Measurements from ENCODE around the gene UGT1A7.
"Not testable (repeated sequence)": the region's sequence is repeated elsewhere in the genome, so short reads cannot be mapped to it uniquely, and the experiment has no call there.

UGT1A7 gene

DNA sequence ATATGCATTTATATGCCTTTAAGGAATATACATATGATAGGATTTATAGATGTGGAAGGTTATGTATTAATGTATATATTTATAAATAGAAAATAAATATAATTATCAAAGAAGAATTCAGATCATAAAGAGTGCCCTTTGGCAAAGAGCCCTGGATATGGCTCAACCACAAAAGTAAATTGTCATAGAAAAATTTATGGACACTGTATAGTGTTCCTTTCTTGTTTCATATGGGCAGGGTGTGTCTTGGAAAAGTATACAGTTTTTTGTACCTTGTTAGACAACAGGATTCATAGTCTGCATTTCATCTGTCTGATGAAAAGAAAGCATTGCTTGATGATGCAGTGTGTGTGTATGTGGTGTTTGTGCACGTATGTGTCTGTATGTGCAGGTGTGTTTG, 2.9 kb downstream of the UGT1A7 start:
- no peak for DNase-seq

DNA sequence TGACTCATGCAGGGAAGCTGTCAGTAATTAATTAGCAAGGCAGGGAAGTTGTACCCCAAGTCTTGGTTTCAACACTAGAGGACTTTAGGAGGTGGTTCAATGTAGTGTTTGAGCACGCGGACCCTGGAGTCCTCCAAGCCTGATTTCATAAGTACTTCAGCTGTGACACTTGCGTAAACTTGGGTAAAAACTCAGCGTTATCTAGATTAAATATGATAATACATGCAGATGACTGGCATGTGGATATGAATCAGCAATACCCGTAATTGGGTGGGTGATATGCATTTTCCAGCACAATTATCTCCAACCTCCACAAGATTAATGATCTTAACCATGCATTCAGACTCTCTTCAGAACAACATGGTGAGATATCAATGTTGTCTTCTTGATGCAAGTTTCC, 5.2 kb downstream of the UGT1A7 start:
- DNase-seq = no peak

GRCh38 chr2:233688341-233688740, 6.6 kb downstream of the UGT1A7 start:
- no peak for DNase-seq

- no peak for DNase-seq
Measured at GRCh38 chr2:233689031-233689430, 7.3 kb downstream of the UGT1A7 start.

DNA sequence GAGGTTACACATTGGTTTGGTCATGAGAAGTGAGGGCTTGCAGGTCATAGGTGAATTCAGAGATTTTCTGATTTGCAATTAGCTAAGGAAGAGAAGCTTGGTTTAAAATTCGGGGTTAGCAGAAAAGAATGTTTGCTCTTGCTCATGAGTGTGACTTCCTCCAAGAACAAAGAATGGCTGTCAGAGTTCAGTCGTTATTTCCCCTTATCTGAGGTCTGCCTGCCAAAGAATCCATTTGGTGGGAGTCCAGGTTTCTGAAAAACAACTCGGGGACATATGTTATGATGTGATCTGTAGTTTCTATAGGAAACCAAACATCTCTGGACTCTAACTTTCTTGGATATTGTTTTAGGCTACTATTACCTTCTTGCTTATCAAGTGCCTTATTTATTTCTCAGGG, 7.8 kb downstream of the UGT1A7 start:
- DNase-seq = no peak

DNA sequence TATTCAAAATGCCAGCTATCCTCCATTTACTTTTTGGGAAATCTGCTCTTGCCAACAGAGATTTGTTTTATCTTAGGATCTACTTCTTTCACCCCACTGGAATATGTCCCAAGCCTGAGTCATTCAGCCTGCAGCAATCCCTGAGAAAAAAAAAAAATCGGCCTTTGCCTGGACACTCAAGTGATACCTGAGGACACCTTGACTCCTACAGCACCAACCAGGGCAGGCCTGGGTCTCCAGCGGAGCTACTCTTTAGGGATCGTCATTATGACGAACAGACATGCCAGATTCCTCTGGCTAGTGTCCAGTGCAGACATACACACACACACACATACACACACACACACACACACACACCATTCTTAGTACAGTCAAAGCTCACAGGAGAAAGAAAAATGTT, 8.7 kb downstream of the UGT1A7 start:
- DNase-seq = no peak

GRCh38 chr2:233691443-233692433, 10.0 kb downstream of the UGT1A7 start:
- DNase-seq = no peak

- no peak for DNase-seq
Measured at GRCh38 chr2:233692648-233693047, 10.9 kb downstream of the UGT1A7 start, which contains the start of gene UGT1A6. TSS of gene UGT1A6 (plus strand) at chr2:233692890. CDS start at chr2:233693005, 115 bp downstream.

DNA sequence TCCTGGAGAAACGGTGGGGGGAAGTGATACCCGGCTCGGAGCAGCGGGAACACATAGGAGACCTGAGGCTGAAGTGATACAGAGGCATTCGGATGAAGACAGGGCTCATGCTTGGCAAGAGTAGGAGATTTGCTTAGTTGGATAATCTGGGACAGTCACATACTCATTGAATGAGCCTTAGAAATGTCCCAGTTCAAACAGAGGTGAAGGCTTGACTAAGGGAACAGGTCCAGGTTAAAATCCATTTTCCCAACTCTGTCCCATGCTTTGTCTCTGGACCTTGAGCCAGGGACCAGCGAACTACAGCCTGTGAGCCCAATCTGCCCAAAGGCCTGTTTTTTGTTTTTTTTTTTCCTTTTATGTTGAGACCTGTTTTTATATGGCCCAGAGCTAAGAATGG, 12.3 kb downstream of the UGT1A7 start:
- no peak for DNase-seq

DNA sequence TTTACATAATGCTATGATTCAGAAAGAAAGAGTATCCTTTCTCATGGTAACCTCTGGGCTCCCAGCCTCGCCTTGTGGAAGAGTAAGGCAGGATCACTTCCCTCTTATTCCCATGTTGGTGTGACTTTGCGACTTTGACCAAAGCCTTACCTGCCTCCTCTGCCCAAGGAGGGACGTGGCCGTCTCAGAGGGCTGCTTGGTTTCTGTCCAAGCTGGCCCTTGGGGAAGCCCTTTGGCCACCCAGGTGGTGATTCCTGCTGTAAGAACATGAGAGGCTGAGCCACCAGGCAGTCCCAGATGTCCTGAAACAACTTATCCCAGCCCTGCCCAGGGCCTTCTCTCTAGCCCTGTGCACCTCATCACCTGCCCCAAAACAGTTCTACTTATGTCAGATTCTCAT, 17.0 kb downstream of the UGT1A7 start:
- DNase-seq = no peak

DNA sequence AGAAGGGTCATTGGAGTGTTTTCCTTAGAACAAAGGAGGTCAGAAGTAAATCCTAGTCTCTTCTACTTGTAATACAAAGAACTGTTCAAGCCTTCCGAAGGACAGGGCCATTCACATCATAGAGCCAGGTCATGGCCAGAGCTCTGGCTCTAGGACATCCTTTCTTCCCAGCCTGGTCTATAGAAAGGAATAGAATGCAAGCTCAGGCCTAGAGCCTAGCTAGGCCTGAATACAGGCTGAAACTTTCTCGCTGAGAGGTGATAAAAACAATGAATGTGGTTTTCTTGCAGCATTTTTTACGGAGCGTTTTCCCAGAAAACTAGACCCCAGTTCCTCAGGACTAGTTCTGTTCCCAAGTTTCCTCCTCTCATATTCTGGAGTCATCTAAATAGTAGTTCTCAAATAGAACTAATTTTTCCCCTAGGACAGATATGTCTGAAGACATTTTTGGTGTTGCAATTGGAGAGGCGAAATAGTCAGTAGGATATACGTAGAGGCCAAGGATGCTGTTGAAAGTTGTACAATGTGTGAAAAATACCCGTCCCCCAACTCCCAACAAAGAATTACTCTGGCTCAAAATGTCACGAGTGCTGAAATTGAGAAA, 17.8 kb downstream of the UGT1A7 start:
- no peak for DNase-seq

DNA sequence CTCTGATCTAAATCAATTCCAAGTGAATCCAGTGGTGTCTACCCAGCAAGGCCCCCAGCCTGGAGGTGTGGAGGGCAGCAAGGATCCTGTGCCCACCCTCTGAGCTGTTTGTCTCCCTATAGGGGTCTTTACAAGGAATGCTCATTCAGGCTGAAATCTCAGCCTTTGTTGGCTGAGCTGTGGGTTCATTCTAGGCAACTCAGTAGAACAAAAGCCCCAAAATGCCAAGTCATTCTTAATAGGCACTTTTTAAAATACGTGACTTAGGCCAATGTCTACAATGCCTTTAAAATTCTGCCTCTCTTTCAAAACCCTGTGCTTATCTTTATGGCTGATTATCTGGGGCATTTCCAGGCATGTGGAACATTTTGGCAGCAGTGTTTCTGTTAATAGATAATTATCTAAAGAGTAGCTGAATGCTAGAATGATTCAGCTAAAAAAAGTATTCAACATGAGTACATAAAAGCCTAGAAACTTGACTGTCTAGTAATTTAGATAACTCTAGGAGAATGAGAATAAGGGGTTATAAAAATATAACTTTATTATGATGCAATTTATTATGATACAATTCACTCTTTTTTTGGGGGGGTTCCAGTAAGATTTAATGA, 18.4 kb downstream of the UGT1A7 start:
- DNase-seq = no peak

- DNase-seq = not testable (repeated sequence)
Measured at GRCh38 chr2:233700842-233701241, 19.1 kb downstream of the UGT1A7 start.

DNA sequence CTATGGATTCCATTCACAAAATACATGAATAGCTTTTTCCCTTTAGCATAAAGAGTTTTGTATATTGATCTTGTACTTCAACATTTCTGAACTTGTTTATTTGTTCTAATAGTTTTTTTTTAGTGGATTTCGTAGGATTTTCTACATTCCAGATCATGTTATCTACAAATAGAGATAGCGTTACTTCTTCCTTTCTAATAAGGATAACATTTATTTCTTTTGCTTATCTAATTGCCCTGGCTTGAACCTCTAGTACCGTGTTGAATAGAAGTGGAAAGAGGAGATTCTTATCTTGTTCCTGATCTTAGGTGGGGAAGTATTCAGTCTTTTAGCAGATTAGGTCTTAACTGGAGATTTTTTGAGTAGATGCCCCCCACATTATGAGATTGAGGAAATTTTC, 20.5 kb downstream of the UGT1A7 start:
- DNase-seq = no peak

GRCh38 chr2:233705911-233706506, 24.3 kb downstream of the UGT1A7 start:
- no peak for DNase-seq

DNA sequence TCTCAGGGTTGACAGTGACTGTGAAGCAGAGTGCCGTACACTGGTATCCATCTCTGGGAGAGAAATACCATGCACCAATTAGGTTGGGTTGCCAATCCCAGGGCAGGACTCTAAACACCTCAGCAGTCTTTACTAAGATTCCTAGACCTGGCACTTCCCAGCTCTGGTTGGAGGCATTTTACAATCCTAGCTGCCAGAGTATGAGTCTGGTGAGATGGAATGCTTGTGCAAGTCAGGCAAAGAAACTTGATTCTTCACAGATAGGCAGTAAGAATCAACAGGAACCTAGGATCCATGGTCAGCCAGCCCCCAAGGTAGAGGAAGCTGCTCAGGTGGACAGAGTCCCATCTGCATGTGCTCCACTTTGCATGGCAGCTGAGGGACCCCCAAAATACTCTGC, 25.0 kb downstream of the UGT1A7 start:
- DNase-seq = no peak

DNA sequence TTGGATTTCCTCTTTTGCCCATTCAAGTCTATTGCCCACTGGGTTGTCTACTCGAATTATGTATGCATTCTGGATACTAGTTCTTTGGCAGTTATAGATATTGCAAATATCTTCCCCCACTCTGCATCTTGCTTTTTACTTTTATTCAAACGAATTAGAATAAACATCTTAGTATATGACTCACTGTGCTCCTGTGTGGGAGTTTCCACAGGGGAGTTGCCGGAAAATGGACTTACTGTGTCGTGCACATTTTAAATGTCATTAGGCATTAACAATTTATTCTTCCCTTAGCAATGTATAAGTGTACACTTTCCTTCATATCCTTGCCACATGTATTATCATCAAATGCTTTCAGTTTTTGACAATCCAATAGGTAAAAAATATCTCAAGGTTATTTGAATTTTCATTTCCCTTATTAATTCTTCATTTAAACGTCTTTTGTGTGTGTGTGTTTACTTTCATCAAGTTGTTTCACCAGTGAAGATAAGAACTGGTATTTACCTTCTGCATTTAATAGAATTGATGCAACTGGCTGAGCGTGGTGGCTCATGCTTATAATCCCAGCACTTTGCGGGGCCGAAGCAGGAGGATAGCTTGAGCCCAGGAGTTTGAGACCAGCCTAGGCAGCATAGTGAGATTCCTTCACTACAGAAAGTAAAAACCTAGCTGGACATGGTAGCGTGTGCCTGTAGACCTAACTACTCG, 26.4 kb downstream of the UGT1A7 start:
- no peak for DNase-seq

DNA sequence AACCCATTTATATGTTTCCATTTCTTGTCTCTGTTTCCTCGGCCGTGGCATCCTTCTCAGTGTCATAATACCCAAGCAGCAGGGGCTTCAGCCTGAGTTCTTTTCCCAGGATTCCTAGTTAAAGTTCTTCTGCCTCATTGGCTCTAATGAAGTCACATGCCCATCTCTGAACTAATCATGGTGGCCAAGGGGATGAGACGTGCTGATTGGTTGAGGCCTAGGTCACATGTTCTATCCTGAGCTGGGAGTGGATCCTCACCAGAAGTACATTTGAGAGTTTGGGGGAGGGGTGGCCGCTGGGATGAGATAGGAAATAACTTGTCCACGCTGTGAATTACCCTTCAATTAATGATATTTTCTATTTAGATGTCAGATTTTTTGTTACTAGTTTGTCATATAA, 27.2 kb downstream of the UGT1A7 start:
- DNase-seq = no peak

DNA sequence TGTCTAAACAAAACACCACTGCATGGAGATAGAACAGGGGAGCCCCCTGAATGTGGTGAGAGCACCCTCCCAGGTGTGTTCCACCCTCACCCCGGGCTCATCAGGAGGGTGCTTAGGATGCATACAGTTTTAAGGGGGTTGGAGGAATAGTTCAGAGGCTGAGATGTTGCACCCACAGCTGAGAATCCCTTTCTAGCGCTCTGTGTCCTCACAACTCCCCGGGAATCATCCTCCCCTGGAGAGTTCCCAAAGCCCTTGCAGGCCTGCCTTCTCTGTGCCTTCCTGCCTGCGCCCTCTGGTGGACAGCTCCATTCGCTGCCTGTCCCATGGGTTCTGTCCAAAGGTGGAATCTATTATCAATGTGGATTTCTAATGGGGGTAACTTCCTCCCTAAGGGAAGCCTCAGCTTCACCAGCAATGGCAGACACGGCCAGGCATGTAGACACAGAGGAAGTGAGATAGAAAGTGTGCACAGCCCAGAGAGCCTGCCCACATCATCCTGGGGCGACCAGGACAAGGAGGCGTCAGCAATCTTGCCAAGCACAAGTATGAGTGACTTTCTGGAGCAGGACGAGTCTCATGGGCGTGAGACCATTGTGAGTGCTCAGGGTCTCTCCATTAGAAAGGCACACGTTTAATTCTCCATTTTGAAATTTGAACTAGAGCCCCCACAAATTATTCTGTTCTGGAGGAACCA, 29.8 kb downstream of the UGT1A7 start:
- DNase-seq = peak; percentile 61

DNA sequence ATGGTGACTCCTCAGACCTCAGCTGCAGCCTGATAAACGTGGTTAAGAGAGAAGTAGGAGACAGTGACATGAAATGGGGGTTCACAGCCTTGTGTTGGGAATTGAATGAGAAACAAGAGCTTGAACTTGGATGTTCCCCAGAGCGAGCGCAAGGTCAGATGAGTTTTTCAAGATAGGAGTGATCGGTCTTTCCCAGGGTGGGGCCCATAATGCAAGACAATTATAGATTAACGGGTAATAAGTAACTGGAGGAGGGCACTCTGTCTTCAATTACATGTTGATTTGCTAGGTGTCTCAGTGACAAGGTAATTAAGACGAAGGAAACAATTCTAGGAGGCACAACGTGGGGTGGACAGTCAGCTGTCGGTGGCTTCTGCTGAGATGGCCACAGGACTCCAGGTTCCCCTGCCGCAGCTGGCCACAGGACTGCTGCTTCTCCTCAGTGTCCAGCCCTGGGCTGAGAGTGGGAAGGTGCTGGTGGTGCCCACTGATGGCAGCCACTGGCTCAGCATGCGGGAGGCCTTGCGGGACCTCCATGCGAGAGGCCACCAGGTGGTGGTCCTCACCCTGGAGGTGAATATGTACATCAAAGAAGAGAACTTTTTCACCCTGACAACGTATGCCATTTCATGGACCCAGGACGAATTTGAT, 31.0 kb downstream of the UGT1A7 start, which contains the start of gene UGT1A5:
Gene UGT1A5 (plus strand): TSS at position 297 of the 651 bp plus-strand sequence. CDS start 85 bp downstream, at position 382.
- no peak for DNase-seq

- DNase-seq = no peak
Measured at GRCh38 chr2:233713262-233713615, 31.5 kb downstream of the UGT1A7 start.

Measured in activated CD4-positive, alpha-beta T cell treated with anti-CD3 and anti-CD28 coated beads, Interleukin-2, amount 50 U/mL, for 16 hours (primary cell).